Stimulated activated CD4-positive, alpha-beta T cell treated with anti-CD3 and anti-CD28 coated beads, Interleukin-4, amount 100 ng/mL, for 24 hours (primary cell): ENCODE results near the gene BCO2.

ENCODE experiments used
- DNase-seq: peaks from one replicate; pipeline ENCODE4 v3.0.0-alpha.2; 2020

BCO2 gene

GRCh38 chr11:112253605-112254242, 78.4 kb downstream of the BCO2 start:
- no peak for DNase-seq

GRCh38 chr11:112255067-112255720, 79.9 kb downstream of the BCO2 start:
- no peak for DNase-seq

- no peak for DNase-seq
Observed at GRCh38 chr11:112260490-112260889, 85.2 kb downstream of the BCO2 start, which contains the start of gene PLET1. PLET1 (minus strand) TSS chr11:112260860; CDS start chr11:112260589, 271 bp downstream.

- no peak for DNase-seq
Observed at GRCh38 chr11:112265659-112266409, 90.5 kb downstream of the BCO2 start.

GRCh38 chr11:112266410-112266778, 91.1 kb downstream of the BCO2 start:
- no peak for DNase-seq

- DNase-seq = no peak
Observed at GRCh38 chr11:112267188-112267591, 91.9 kb downstream of the BCO2 start.

GRCh38 chr11:112268406-112268805, 93.1 kb downstream of the BCO2 start:
- no peak for DNase-seq
